Measurements from ENCODE around the gene RALGAPA2.

RALGAPA2 gene

GRCh38 chr20:20520776-20521175 is 191.7 kb downstream of the RALGAPA2 start:
- Histone ChIP-seq H3K36me3 (ENCODE audit: insufficient read depth, low read length) (no peaks in the 10 kb centered on the region), H3K9me2 (ENCODE audit: low read depth, low read length) (no peaks in the 10 kb centered on the region), H3K27ac (ENCODE audit: low read depth, low read length, poor library complexity, severe bottlenecking) (no peak overlapping the region), H3K9me3 (ENCODE audit: low read length) (no peaks in the 10 kb centered on the region), H3K4me2 (ENCODE audit: low read length) (no peak overlapping the region), H3K27me3 (ENCODE audit: insufficient read depth, low read length) (no peaks in the 10 kb centered on the region), H3K79me2 (ENCODE audit: insufficient read depth, low read length) (no peaks in the 10 kb centered on the region), H3K4me3 (ENCODE audit: low read depth, low read length, poor library complexity, severe bottlenecking) (no peak overlapping the region), H3F3A (ENCODE audit: insufficient read depth, low read length) (no peaks in the 10 kb centered on the region), H4K20me1 (ENCODE audit: insufficient read depth, low read length) (no peaks in the 10 kb centered on the region), H3K9ac (ENCODE audit: low read length) (no peak overlapping the region), H3K4me1 (ENCODE audit: insufficient read depth, low read length, severe bottlenecking) (no peaks in the 10 kb centered on the region), H2AFZ (ENCODE audit: low read length) (no peak overlapping the region)
- TF ChIP-seq EZH2 (IDR thresholded peaks at IDR 0.05; ENCODE audit: borderline replicate concordance, low read length) (no peak), CTCF (IDR thresholded peaks at IDR 0.05; ENCODE audit: low read length) (no peak)

DNA sequence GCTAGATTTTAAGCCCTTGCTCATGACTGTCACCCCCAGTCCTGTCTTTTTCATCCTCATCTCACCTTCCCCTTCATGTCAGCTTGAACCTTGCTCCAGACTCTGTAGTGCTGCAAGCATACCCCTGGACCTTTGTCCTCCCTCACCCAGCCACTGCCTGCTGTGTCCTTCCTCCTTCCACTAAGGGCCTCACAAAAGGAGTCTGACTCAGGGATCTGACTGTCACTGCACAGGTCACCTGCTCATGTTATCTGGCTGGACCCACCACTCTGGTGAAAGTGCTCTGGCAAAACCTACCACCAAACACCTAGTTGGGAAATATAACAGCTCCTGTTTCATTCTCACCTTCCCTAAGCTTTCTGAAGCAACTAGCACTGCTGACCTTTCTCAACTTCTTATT is 193.2 kb downstream of the RALGAPA2 start:
- no peaks in the 10 kb centered on the region; the same call in 1 of the 2 replicates for H3K9me3 ChIP-seq (ENCODE audit: low read length)
- H2AFZ ChIP-seq (ENCODE audit: low read length) = no peak overlapping the region
- H3K4me2 ChIP-seq (ENCODE audit: low read length) = no peak overlapping the region

DNA sequence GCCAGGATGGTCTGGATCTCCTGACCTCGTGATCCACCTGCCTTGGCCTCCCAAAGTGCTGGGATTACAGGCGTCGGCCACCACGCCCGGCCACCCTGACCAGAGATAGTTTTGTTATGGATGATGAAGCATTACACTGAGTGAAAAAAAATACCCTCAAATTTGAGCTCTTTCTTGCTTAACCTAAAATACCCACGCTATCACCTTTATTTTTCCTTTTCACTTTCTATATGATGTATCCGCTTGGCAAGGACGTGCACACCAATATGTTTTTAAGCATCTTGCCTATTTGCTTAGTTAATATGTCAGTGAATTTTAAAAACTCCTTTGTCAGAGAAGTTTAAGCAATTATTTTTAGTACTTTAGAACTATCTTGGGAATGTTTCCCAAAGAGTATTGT is 194.2 kb downstream of the RALGAPA2 start:
- Histone ChIP-seq H3K4me2 (ENCODE audit: low read length) (no peak overlapping the region), H3K4me3 (ENCODE audit: low read depth, low read length, poor library complexity, severe bottlenecking) (no peak overlapping the region), H3K9ac (ENCODE audit: low read length) (no peak overlapping the region), H3K4me1 (ENCODE audit: insufficient read depth, low read length, severe bottlenecking) (no peaks in the 10 kb centered on the region), H3F3A (ENCODE audit: insufficient read depth, low read length) (no peaks in the 10 kb centered on the region), H3K9me3 (ENCODE audit: low read length) (no peaks in the 10 kb centered on the region; the same call in 1 of the 2 replicates), H3K27me3 (ENCODE audit: insufficient read depth, low read length) (no peaks in the 10 kb centered on the region), H3K9me2 (ENCODE audit: low read depth, low read length) (no peaks in the 10 kb centered on the region), H3K36me3 (ENCODE audit: insufficient read depth, low read length) (no peaks in the 10 kb centered on the region), H2AFZ (ENCODE audit: low read length) (no peak overlapping the region), H3K27ac (ENCODE audit: low read depth, low read length, poor library complexity, severe bottlenecking) (no peak overlapping the region), H4K20me1 (ENCODE audit: insufficient read depth, low read length) (no peaks in the 10 kb centered on the region), H3K79me2 (ENCODE audit: insufficient read depth, low read length) (no peaks in the 10 kb centered on the region)
- no peak for TF ChIP-seq CTCF (IDR thresholded peaks at IDR 0.05; ENCODE audit: low read length)

More for the DNA sequence above, 193.2 kb downstream of the RALGAPA2 start:
- TF ChIP-seq EZH2 (IDR thresholded peaks at IDR 0.05; ENCODE audit: borderline replicate concordance, low read length) = no peak
- no peak for TF ChIP-seq CTCF (IDR thresholded peaks at IDR 0.05; ENCODE audit: low read length)
- Histone ChIP-seq H3F3A (ENCODE audit: insufficient read depth, low read length) (no peaks in the 10 kb centered on the region), H3K27me3 (ENCODE audit: insufficient read depth, low read length) (no peaks in the 10 kb centered on the region), H3K9me2 (ENCODE audit: low read depth, low read length) (no peaks in the 10 kb centered on the region), H3K4me3 (ENCODE audit: low read depth, low read length, poor library complexity, severe bottlenecking) (no peak overlapping the region), H3K4me1 (ENCODE audit: insufficient read depth, low read length, severe bottlenecking) (no peaks in the 10 kb centered on the region), H3K27ac (ENCODE audit: low read depth, low read length, poor library complexity, severe bottlenecking) (no peak overlapping the region), H3K79me2 (ENCODE audit: insufficient read depth, low read length) (no peaks in the 10 kb centered on the region), H4K20me1 (ENCODE audit: insufficient read depth, low read length) (no peaks in the 10 kb centered on the region), H3K36me3 (ENCODE audit: insufficient read depth, low read length) (no peaks in the 10 kb centered on the region), H3K9ac (ENCODE audit: low read length) (no peak overlapping the region)

Measured in OCI-LY1 (cell line).